Heart left ventricle (tissue), 16 donors: ENCODE measurements around the gene KIF5C. TPM values are rescaled to one million over a fixed set of nuclear protein-coding genes. Genes with fewer than 3 reads are reported as not detected.

Source experiments
- ATAC-seq, 4 donors: fragments of 200-7000 bp; cut with Tn5 transposase; one replicate each; pipeline ENCODE4 v1.9.1; 2020 to 2022; ENCODE audit warnings: moderate library complexity in 4 of 4, mild to moderate bottlenecking in 3 of 4, moderate number of reproducible peaks in 1 of 4
- DNase-seq, 5 donors: peaks; one replicate each; pipeline ENCODE4 v3.0.0-alpha.2; 2020
- H3K27ac ChIP-seq, 12 donors: fragments of 200-600 bp; sonication (generic) in 4 of 12; one replicate each; pipeline versions ENCODE4 v1.5.0 to v1.8.0; 2016 to 2022; ENCODE audit warnings: mild to moderate bottlenecking in 2 of 12
- H3K27me3 ChIP-seq, 9 donors: fragments of 200-600 bp; sonication (generic) in 2 of 9; one replicate each; pipeline versions ENCODE4 v1.5.1 to v1.8.0; 2016 to 2022; ENCODE audit warnings: mild to moderate bottlenecking in 3 of 9
- H3K36me3 ChIP-seq, 9 donors: fragments of 200-600 bp; sonication (generic) in 2 of 9; one replicate each; pipeline versions ENCODE4 v1.5.0 to v1.8.0; 2018 to 2022; ENCODE audit warnings: mild to moderate bottlenecking in 2 of 9
- H3K4me1 ChIP-seq, 12 donors: fragments of 200-600 bp; sonication (generic) in 4 of 12; one replicate each; pipeline versions ENCODE4 v1.5.0 to v1.8.0; 2016 to 2022; ENCODE audit warnings: mild to moderate bottlenecking in 3 of 12
- H3K4me3 ChIP-seq, 12 donors: fragments of 200-600 bp; sonication (generic) in 4 of 12; one replicate each; pipeline versions ENCODE4 v1.5.0 to v1.8.0; 2017 to 2022; ENCODE audit warnings: mild to moderate bottlenecking in 9 of 12, moderate library complexity in 4 of 12
- H3K9me3 ChIP-seq, 12 donors: fragments of 200-600 bp; sonication (generic) in 4 of 12; one replicate each; pipeline versions ENCODE4 v1.5.0 to v1.8.0; 2016 to 2022; ENCODE audit warnings: mild to moderate bottlenecking in 1 of 12
- CTCF ChIP-seq, 12 donors: fragments of 200-600 bp; sonication (generic) in 4 of 12; IDR thresholded peaks; one replicate each; pipeline versions ENCODE4 v1.5.0 to v1.8.0; 2018 to 2022; ENCODE audit warnings: antibody characterized with exemption in 12 of 12, mild to moderate bottlenecking in 5 of 12
- POLR2A ChIP-seq, 2 donors: fragments of 450-650 bp; IDR thresholded peaks; one replicate each; pipeline ENCODE4 v1.6.1; 2017; ENCODE audit warnings: antibody characterized with exemption in 2 of 2, mild to moderate bottlenecking in 2 of 2, moderate library complexity in 2 of 2
- WGBS, 4 donors: extraction: QIAGEN DNeasy Blood & Tissue Kit in 2 of 4; methylation state at CpG; one replicate each; pipeline versions ENCODE4 v1.1.5 to v1.1.7; 2013 to 2018; 5-methylcytosine and 5-hydroxymethylcytosine counted together
- intact Hi-C, 10 donors: fragments of 100-400 bp; cut with DNase I; formaldehyde crosslinking; loops; one replicate each; pipeline versions ENCODE4 v1.11.1 to v1.14.2; 2022
- polyA plus RNA-seq, 2 donors: library from polyadenylated mRNA; stranded (reverse); fragments of 200-250 nt; gene quantifications; one replicate each; pipeline ENCODE4 v1.2.3, GENCODE V29; 2013
- total RNA-seq, 9 donors: library from RNA; depleted of rRNA in 2 of 9; stranded (reverse); fragments of >200 nt in 2 of 9; fragmentation: NEBNext Ultra II Directional in 3 of 9; extraction: Animal tissue kit (Norgen Biotek cat#: 25700) in 3 of 9; gene quantifications; one replicate each; pipeline versions ENCODE4 v1.1.0 to v1.2.4, GENCODE V29; 2016 to 2023
- donor health status: ischemic (EF 13 %, LVEDD 7.1; RV severe dilation, severe dysfunction).
- donor health status: healthy with polysubstance abuse.
- donor health status: DM: no; HTN: yes; CAD: no.
- donor health status: DM: no; HTN: no; CAD: no.
- donor health status: ischemic (EF 25% LVEDD 6.9; RV normal size, moderate dysfunction).
- donor health status: ischemic (EF 25% LVEDD 5.7; RV mildly dilated, moderate dysfunction).
- donor health status: healthy.
- donor health status: DM: yes; HTN: yes; CAD: no.
- donor health status: ischemic (EF 35%, LVEDD 5.7; RV mildly dilated, moderate dysfunction).
- donor health status: nonischemic (EF 11% LVEDD 7.7; RV severe dilation, severe dysfunction).
- donor health status: DM: yes; HTN: yes; CAD: no.
- donor health status: PGD.
- donor health status: ischemic (EF 29% LVEDD 5.4; RV normal size, mild dysfunction).
- donor health status: nonischemic (EF 23%, LVEDD 6.1; RV moderate dilation, normal function).

KIF5C gene
- total and polyA plus RNA-seq, 11 donors: 0.22 to 1.4 (median 0.48) TPM

DNA sequence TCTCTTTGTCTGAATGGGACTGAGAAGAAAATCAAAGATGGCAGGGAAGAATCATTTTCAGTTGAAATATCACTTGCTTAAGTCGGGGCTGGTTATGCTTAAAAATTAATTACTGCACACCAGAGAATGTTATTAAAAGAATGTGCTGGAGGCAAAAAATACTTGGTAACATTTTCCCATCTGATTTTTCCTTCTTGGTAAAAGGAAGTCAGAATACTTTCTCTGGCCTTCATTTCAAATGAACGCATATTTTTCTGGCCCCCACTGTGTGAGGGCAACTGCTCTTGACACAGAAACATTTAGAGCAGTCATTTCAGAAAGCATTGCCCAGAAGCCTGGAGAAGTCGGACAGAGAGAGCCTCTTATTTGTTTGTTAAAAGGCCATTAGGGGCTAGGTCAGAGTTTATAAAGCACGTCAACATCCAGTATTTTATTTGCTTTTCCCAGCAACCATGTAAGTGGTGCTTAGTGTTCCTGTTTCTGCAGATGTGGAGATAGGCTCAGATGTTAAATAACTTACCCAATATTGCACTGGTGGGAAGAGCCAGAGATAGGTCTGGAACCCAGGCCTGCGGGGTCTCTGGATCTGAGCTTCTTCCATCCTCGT is 130.5 kb downstream of the KIF5C start:
- Histone ChIP-seq H3K4me1 (no peaks in the 10 kb centered on the region), H3K27ac (no peak overlapping the region), H3K9me3 (no peaks in the 10 kb centered on the region), H3K36me3 (no peaks in the 10 kb centered on the region), H3K4me3 (no peak overlapping the region), H3K27me3 (peaks cover 0 to 9% (median 0%) of the 10 kb centered on the region in 9 donors)
- intact Hi-C loops: no loop called here
- ATAC-seq (no peak), DNase-seq (no peak)
- WGBS, 4 donors: 76 to 88% (median 83%) methylated on average over 6 of the region's 6 CpGs
- TF ChIP-seq CTCF (IDR thresholded peaks at IDR 0.05): no peak
- TF ChIP-seq POLR2A (IDR thresholded peaks at IDR 0.05): no peak

- Histone ChIP-seq H3K36me3 (no peaks in the 10 kb centered on the region), H3K27ac (no peak overlapping the region), H3K9me3 (no peaks in the 10 kb centered on the region), H3K27me3 (no peaks in the 10 kb centered on the region), H3K4me3 (no peak overlapping the region), H3K4me1 (no peaks in the 10 kb centered on the region)
- TF ChIP-seq POLR2A (IDR thresholded peaks at IDR 0.05): no peak
- no peak for TF ChIP-seq CTCF (IDR thresholded peaks at IDR 0.05)
- intact Hi-C loops: no loop called here
- WGBS, 4 donors: 75 to 79% (median 78%) methylated on average over 4 of the region's 4 CpGs
- DNase-seq: no peak
- no peak for ATAC-seq
Observed at GRCh38 chr2:149006883-149007543, 132.0 kb downstream of the KIF5C start.

DNA sequence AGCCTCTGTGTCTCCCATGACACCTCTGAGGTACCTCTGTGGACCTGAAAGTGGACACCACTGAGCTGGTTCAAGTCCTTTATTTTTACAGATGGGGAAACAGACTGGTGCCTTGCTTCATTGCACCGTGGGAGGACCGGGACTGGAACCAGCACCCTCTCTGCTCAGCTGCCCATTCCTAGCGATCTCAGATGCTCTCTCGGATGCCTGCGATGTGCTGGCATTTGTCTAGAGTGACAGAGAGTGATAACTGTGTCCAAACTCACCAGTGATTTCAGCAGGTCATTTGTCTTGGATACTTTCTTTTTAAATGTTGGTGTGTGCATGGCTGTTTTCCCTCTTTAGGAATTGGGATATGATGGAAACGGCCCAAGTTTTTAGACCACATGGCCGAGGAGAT is 133.4 kb downstream of the KIF5C start:
- TF ChIP-seq POLR2A (IDR thresholded peaks at IDR 0.05) (no peak), CTCF (IDR thresholded peaks at IDR 0.05) (no peak)
- no peak for ATAC-seq
- 41 to 61% (median 50%) methylated on average over 7 of the region's 7 CpGs for WGBS, 4 donors
- DNase-seq: no peak
- Histone ChIP-seq H3K27ac (no peak overlapping the region), H3K4me1 (no peaks in the 10 kb centered on the region), H3K27me3 (no peaks in the 10 kb centered on the region), H3K4me3 (no peak overlapping the region), H3K9me3 (no peaks in the 10 kb centered on the region), H3K36me3 (no peaks in the 10 kb centered on the region)
- intact Hi-C loops: no loop called here

DNA sequence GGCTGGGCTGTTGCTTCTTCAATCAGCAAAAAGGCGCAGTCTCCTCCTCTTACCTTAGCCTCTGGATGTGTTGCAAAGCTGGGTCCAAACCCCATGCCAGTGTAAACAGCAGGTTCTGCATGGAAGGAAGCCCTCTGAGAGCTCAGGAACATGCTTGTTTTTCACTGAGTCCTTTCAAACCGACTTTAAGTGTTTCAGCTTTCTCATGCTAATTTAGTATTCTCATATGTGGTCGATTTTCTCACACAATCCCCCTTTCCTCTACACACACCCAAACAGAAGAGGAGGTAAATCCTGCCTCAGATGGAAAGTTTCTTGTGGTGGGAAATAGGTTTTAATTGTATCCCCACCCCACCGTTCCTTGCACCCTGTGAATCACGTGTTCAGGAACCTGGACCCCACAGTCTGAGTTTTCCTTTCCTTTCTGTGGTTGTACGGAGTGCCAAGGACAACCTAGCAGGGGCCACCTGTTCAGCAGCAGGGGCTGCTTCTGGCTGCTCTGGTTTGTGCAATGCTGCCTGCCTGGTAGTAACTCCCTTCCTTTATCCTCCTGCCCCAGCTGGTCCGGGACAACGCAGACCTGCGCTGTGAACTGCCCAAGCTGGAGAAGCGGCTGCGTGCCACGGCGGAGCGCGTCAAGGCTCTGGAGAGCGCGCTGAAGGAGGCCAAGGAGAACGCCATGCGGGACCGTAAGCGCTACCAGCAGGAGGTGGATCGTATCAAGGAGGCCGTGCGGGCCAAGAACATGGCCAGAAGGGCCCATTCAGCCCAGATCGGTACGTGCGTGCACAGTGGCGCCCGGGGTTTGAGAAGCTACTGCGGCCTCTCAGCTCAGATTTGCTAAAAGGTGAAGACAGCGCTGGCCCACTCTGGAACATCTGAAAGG is 134.8 kb downstream of the KIF5C start:
- WGBS, 4 donors: 93 to 95% (median 94%) methylated on average over 22 to 31 of the region's 31 CpGs
- intact Hi-C loops: no loop called here

More for the DNA sequence above, 134.8 kb downstream of the KIF5C start:
- ATAC-seq (no peak), DNase-seq (no peak)
- Histone ChIP-seq H3K27ac (no peak overlapping the region), H3K27me3 (no peaks in the 10 kb centered on the region), H3K36me3 (no peaks in the 10 kb centered on the region), H3K9me3 (no peaks in the 10 kb centered on the region), H3K4me1 (no peaks in the 10 kb centered on the region), H3K4me3 (no peak overlapping the region)
- TF ChIP-seq CTCF (IDR thresholded peaks at IDR 0.05): no peak
- no peak for TF ChIP-seq POLR2A (IDR thresholded peaks at IDR 0.05)
